Ishikawa (cell line): ENCODE results near the gene ZNF524.

Experiments used
- CEBPB ChIP-seq: IDR thresholded peaks from 2 replicates; pipeline ENCODE4 v1.6.1; 2012
- CREB1 ChIP-seq: IDR thresholded peaks from 2 replicates; pipeline ENCODE4 v1.6.1; 2012; ENCODE audit warnings: low read depth
- EGR1 ChIP-seq: IDR thresholded peaks from 2 replicates; pipeline ENCODE4 v1.6.1; 2012
- EP300 ChIP-seq: IDR thresholded peaks from 2 replicates; pipeline ENCODE4 v1.6.1; 2012; ENCODE audit warnings: borderline replicate concordance
- FOXM1 ChIP-seq: IDR thresholded peaks from 2 replicates; pipeline ENCODE4 v1.6.1; 2012; ENCODE audit warnings: low read depth, borderline replicate concordance
- NFIC ChIP-seq: IDR thresholded peaks from 2 replicates; pipeline ENCODE4 v1.6.1; 2012
- RAD21 ChIP-seq: IDR thresholded peaks from 2 replicates; pipeline ENCODE4 v1.6.1; 2012; ENCODE audit warnings: low read depth
- TAF1 ChIP-seq: IDR thresholded peaks from 2 replicates; pipeline ENCODE4 v1.6.1; 2012; ENCODE audit warnings: low read depth, mild to moderate bottlenecking
- TCF12 ChIP-seq: IDR thresholded peaks from 2 replicates; pipeline ENCODE4 v1.6.1; 2012; ENCODE audit warnings: low read depth
- TEAD4 ChIP-seq: IDR thresholded peaks from 2 replicates; pipeline ENCODE4 v1.6.1; 2012
- YY1 ChIP-seq: IDR thresholded peaks from 2 replicates; pipeline ENCODE4 v1.6.1; 2012; ENCODE audit warnings: low read depth
- ZBTB7A ChIP-seq: IDR thresholded peaks from 2 replicates; pipeline ENCODE4 v1.6.1; 2012; ENCODE audit warnings: low read depth
- TF ChIP-seq, protein P1 (sequence below): IDR thresholded peaks from 2 replicates; pipeline ENCODE4 v1.6.1; 2012; ENCODE audit warnings: low read depth, mild to moderate bottlenecking
- TF ChIP-seq, protein P2 (sequence below): IDR thresholded peaks from 2 replicates; pipeline ENCODE4 v1.6.1; 2012
- TF ChIP-seq, protein P3 (sequence below): IDR thresholded peaks from 2 replicates; pipeline ENCODE4 v1.6.1; 2012

Gene ZNF524

DNA sequence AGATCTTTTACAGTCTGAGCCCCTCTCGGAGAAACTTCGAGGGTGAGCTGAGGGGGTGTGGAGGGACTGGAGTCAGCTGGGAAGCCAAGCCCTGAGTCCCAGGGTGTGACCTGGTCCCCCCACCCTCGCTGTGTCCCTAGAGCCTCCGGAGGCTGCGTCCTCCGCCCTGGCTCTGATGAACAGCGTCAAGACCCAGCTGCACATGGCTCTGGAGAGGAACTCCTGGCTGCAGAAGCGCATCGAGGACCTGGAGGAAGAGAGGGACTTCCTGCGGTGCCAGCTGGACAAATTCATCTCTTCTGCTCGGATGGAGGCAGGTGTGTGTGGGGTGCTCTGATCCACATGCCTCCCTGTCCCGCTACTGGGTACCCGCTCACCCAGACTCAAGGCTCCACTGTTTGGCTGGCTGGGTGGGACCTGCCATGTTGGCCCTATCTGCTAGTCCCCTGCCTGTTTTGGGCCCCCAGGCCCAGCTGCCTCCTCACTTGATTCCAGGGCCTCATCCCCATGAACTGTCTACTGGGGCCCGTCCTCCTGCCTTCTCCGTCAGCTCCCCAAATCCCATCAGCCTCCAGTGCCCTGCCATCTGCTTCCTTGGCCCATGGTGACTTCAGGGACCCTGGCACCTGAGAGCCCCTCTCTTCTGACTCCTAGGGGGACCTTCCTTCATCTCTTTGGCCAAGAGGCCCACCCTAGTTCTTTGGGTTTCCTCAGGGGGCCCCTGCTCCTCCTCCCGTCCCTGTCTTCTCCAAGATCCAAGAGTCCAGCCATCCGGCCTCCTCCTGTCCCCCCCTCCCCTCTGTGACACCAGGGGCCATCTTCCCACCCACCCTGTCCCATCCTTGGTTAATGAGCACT lies 49.4 kb downstream of the ZNF524 start:
- TF ChIP-seq NFIC (no peak), CEBPB (no peak), EP300 (no peak), ZBTB7A (no peak), RAD21 (no peak), EGR1 (no peak), FOXM1 (no peak), TEAD4 (no peak), TAF1 (no peak), YY1 (no peak), TCF12 (no peak), CREB1 (no peak)
- TF ChIP-seq, protein P1, sequence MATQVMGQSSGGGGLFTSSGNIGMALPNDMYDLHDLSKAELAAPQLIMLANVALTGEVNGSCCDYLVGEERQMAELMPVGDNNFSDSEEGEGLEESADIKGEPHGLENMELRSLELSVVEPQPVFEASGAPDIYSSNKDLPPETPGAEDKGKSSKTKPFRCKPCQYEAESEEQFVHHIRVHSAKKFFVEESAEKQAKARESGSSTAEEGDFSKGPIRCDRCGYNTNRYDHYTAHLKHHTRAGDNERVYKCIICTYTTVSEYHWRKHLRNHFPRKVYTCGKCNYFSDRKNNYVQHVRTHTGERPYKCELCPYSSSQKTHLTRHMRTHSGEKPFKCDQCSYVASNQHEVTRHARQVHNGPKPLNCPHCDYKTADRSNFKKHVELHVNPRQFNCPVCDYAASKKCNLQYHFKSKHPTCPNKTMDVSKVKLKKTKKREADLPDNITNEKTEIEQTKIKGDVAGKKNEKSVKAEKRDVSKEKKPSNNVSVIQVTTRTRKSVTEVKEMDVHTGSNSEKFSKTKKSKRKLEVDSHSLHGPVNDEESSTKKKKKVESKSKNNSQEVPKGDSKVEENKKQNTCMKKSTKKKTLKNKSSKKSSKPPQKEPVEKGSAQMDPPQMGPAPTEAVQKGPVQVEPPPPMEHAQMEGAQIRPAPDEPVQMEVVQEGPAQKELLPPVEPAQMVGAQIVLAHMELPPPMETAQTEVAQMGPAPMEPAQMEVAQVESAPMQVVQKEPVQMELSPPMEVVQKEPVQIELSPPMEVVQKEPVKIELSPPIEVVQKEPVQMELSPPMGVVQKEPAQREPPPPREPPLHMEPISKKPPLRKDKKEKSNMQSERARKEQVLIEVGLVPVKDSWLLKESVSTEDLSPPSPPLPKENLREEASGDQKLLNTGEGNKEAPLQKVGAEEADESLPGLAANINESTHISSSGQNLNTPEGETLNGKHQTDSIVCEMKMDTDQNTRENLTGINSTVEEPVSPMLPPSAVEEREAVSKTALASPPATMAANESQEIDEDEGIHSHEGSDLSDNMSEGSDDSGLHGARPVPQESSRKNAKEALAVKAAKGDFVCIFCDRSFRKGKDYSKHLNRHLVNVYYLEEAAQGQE = no peak
- TF ChIP-seq, protein P2, sequence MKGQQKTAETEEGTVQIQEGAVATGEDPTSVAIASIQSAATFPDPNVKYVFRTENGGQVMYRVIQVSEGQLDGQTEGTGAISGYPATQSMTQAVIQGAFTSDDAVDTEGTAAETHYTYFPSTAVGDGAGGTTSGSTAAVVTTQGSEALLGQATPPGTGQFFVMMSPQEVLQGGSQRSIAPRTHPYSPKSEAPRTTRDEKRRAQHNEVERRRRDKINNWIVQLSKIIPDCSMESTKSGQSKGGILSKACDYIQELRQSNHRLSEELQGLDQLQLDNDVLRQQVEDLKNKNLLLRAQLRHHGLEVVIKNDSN = no peak
- TF ChIP-seq, protein P3, sequence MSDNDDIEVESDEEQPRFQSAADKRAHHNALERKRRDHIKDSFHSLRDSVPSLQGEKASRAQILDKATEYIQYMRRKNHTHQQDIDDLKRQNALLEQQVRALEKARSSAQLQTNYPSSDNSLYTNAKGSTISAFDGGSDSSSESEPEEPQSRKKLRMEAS = no peak

DNA sequence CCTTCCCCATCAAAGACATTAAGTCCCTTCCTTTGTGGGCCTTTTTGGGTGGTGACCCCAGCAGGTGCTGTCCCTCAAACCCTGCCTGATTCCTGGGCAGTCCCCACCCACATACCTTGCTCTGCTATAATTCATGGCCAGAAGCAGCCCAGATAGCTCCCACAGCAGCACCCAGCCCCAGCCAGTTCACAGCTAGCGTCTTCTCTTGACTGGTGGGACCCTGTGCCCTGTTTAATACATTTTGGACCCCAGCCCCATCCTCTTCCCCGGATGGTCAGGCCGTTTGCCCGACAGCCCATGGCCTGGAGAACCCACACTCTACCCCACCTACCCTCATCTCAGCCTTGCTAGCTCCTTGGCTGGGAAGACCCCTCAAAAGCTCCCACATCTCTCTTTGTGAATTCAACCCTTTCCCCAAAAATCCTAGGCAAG lies 50.1 kb downstream of the ZNF524 start:
- TF ChIP-seq, protein P1 = no peak
- TF ChIP-seq, protein P2 = no peak
- TF ChIP-seq ZBTB7A = no peak
- TF ChIP-seq RAD21 = no peak
- TF ChIP-seq CEBPB = no peak
- TF ChIP-seq FOXM1 = no peak
- TF ChIP-seq TEAD4 = no peak
- no peak for TF ChIP-seq EP300
- no peak for TF ChIP-seq EGR1
- TF ChIP-seq TAF1 = no peak
- no peak for TF ChIP-seq YY1
- TF ChIP-seq, protein P3 = no peak
- TF ChIP-seq TCF12 = no peak
- TF ChIP-seq NFIC = no peak
- no peak for TF ChIP-seq CREB1

DNA sequence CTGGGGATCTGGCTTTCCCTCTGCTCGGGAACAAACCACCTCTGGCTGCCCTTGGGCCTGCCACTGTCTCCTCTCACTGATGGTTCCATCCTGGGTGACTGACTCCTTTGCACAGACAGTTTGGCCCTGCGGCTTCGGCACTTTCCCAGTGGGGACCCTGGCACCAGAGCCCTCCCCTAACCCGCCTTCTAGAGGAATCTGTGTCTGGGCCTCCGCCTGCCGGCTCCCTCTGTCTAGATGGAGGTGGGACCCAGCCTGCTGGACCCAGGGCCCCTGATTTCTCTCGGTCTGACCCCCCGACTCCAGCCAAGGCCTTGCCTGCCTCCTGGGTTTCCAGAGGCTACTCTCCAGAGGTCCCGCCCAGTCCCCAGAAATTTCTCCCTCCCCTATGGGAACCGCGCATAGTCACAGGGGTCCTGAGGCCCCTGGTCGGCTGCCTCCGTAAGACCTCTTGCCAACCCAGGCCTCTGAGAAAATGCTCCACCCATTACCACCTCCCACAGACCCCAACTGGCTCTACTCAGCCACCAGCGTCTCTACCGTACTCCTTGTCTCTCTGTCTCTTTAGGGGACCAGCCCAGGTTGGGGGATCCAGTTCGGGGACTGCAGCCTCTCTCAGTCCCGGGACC lies 50.6 kb downstream of the ZNF524 start:
- no peak for TF ChIP-seq EP300
- no peak for TF ChIP-seq CEBPB
- TF ChIP-seq, protein P3 = no peak
- no peak for TF ChIP-seq EGR1

DNA sequence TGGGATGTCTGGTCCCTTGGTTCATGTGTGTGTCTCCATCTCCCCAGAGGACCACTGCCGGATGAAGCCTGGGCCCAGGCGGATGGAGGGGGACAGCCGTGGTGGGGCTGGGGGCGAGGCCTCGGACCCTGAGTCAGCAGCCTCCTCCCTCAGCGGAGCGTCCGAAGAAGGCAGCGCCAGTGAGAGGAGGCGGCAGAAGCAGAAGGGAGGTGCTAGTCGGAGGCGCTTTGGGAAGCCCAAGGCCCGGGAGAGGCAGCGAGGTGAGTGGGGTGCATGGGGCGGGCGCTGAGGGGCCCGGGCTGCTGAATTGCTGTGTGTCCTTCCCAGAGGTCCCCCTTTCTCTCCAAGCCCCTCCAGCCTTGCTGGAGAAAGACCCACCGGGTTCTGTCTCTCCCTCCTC lies 51.1 kb downstream of the ZNF524 start:
- TF ChIP-seq EP300 (no peak), CEBPB (no peak), ZBTB7A (no peak), YY1 (no peak), NFIC (no peak), TCF12 (no peak), CREB1 (no peak), EGR1 (no peak), RAD21 (no peak), TEAD4 (no peak), FOXM1 (no peak), TAF1 (no peak)
- TF ChIP-seq, protein P2 = no peak
- TF ChIP-seq, protein P3 = no peak
